Hair follicle dermal papilla cell (primary cell): ENCODE data around the gene AADACL2. TPM values are rescaled to one million over a fixed set of nuclear protein-coding genes. Genes with fewer than 3 reads are reported as not detected.

ENCODE experiments used
- total RNA-seq: library from RNA; depleted of rRNA; stranded (reverse); fragments of >200 nt; gene quantifications from 2 replicates; pipeline ENCODE4 v1.2.3, GENCODE V29; 2012

Gene AADACL2
- total RNA-seq = not detected in 2 replicates

GRCh38 chr3:151733613-151734012 is at the start of gene AADACL2:
AADACL2 (plus strand) TSS chr3:151733927; CDS start chr3:151734036, 109 bp downstream.

Other genes starting within 250 kb of the AADACL2 start
- gene AADAC, start 80.2 kb downstream of the AADACL2 start, total RNA-seq = not detected in 2 replicates
- gene SUCNR1, start 139.7 kb downstream of the AADACL2 start, total RNA-seq = under 0.01 TPM in 1 of 2 replicates, not detected in the other